Measurements from ENCODE around the gene CAAP1.

CAAP1 gene

GRCh38 chr9:26807161-26807560 is 85.4 kb downstream of the CAAP1 start:
- H3K4me1 Mint-ChIP-seq, result no peaks in the 10 kb centered on the region

GRCh38 chr9:26802921-26803320 is 89.7 kb downstream of the CAAP1 start:
- Mint-ChIP-seq H3K27me3 (peaks cover 8% of the 10 kb centered on the region), H3K4me1 (no peaks in the 10 kb centered on the region), H3K9me3 (no peaks in the 10 kb centered on the region), H3K36me3 (no peaks in the 10 kb centered on the region), H3K27ac (no peak overlapping the region), H3K4me3 (no peak overlapping the region)
- no peak for DNase-seq (ENCODE audit: low spot score in 2 of 2)
- no peak for ATAC-seq (ENCODE audit: low read depth)

More at GRCh38 chr9:26807161-26807560, 85.4 kb downstream of the CAAP1 start:
- H3K4me3 Mint-ChIP-seq, result no peak overlapping the region
- peaks cover 3% of the 10 kb centered on the region for H3K9me3 Mint-ChIP-seq
- ATAC-seq (ENCODE audit: low read depth) (no peak), DNase-seq (ENCODE audit: low spot score in 2 of 2) (no peak)
- no peaks in the 10 kb centered on the region for H3K36me3 Mint-ChIP-seq
- no peak overlapping the region for H3K27ac Mint-ChIP-seq
- H3K27me3 Mint-ChIP-seq, result peaks cover 7% of the 10 kb centered on the region

- DNase-seq (ENCODE audit: low spot score in 2 of 2), result no peak
- no peak overlapping the region for H3K4me3 Mint-ChIP-seq
- H3K27ac Mint-ChIP-seq, result no peak overlapping the region
- H3K9me3 Mint-ChIP-seq, result no peaks in the 10 kb centered on the region
- no peaks in the 10 kb centered on the region for H3K36me3 Mint-ChIP-seq
- H3K27me3 Mint-ChIP-seq, result peaks cover 7% of the 10 kb centered on the region
- H3K4me1 Mint-ChIP-seq, result no peaks in the 10 kb centered on the region
- ATAC-seq (ENCODE audit: low read depth), result no peak
These were observed 90.8 kb downstream of the CAAP1 start for GRCh38 chr9:26801772-26802171.

GRCh38 chr9:26800322-26800721 is 92.3 kb downstream of the CAAP1 start:
- H3K27me3 Mint-ChIP-seq, result peaks cover 2% of the 10 kb centered on the region
- no peaks in the 10 kb centered on the region for H3K36me3 Mint-ChIP-seq
- H3K4me3 Mint-ChIP-seq, result no peak overlapping the region
- ATAC-seq (ENCODE audit: low read depth), result no peak
- no peak for DNase-seq (ENCODE audit: low spot score in 2 of 2)
- no peaks in the 10 kb centered on the region for H3K4me1 Mint-ChIP-seq
- no peak overlapping the region for H3K27ac Mint-ChIP-seq
- no peaks in the 10 kb centered on the region for H3K9me3 Mint-ChIP-seq

- no peaks in the 10 kb centered on the region for H3K4me1 Mint-ChIP-seq
- DNase-seq (ENCODE audit: low spot score in 2 of 2), result no peak
- H3K27ac Mint-ChIP-seq, result no peak overlapping the region
- no peaks in the 10 kb centered on the region for H3K36me3 Mint-ChIP-seq
- ATAC-seq (ENCODE audit: low read depth), result no peak
- no peak overlapping the region for H3K4me3 Mint-ChIP-seq
- peaks cover 2% of the 10 kb centered on the region for H3K27me3 Mint-ChIP-seq
- H3K9me3 Mint-ChIP-seq, result peaks cover 3% of the 10 kb centered on the region
These were observed 101.3 kb downstream of the CAAP1 start for GRCh38 chr9:26791274-26791673.

All from memory B cell (primary cell).